ENCODE results near the gene LRRC4B.
"Not testable (repeated sequence)": the region's sequence is repeated elsewhere in the genome, so short reads cannot be mapped to it uniquely, and the experiment has no call there.

LRRC4B gene

GRCh38 chr19:50567882-50568727, at the start of gene LRRC4B:
LRRC4B (minus strand) TSS chr19:50568435; CDS start chr19:50548838, 19,597 bp downstream.
- no peak for DNase-seq

GRCh38 chr19:50612504-50613404, 44.5 kb upstream of the LRRC4B start:
- not testable (repeated sequence) for DNase-seq

DNA sequence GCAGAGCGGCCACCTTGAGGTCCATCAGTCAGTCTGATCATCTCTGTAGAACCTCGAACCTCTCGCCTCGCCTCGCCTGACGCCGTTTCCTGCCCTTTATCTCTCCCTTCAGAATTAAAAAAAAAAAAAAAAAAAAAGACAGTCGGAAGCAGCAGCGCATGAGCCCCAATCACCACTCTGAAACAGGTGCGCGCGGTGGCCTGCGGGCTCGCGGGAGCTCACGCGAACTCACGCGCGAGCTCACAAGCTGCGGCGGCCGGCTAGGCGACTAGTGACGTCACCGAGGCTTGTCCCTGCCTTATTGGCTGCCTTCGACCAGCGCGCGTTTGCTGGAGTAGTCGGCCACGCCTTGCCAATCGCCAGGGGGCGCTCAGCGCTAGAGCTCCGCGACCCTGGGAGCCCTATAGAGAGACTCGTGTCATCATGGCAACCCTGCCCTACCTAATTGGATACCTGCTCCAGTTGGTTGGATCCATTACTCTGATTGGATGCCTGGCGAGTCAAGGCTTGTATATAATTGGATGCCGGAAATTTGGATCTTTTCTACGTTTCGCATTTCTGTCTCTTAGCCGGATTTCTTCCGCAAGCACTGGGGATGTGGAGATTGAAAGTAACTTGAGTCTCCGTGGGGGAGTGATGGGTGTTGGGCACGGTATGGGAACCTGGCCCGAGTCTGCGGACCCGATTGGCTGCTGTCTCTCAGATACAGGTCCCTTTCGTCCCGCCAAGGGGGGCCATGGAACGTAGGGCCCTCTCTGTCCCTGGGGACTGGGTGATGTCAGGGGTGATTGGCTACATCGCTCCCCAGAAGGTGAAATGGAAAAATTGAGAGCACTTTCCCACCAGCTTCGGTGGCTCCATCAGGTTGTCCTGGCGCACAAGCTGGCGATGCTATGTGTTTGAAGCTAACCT, 39.9 kb upstream of the LRRC4B start:
- peak; percentile 62 for DNase-seq

- no peak for DNase-seq
These were observed 39.2 kb upstream of the LRRC4B start for GRCh38 chr19:50607388-50607787.

GRCh38 chr19:50606059-50606836, 38.0 kb upstream of the LRRC4B start:
- not testable (repeated sequence) for DNase-seq

DNA sequence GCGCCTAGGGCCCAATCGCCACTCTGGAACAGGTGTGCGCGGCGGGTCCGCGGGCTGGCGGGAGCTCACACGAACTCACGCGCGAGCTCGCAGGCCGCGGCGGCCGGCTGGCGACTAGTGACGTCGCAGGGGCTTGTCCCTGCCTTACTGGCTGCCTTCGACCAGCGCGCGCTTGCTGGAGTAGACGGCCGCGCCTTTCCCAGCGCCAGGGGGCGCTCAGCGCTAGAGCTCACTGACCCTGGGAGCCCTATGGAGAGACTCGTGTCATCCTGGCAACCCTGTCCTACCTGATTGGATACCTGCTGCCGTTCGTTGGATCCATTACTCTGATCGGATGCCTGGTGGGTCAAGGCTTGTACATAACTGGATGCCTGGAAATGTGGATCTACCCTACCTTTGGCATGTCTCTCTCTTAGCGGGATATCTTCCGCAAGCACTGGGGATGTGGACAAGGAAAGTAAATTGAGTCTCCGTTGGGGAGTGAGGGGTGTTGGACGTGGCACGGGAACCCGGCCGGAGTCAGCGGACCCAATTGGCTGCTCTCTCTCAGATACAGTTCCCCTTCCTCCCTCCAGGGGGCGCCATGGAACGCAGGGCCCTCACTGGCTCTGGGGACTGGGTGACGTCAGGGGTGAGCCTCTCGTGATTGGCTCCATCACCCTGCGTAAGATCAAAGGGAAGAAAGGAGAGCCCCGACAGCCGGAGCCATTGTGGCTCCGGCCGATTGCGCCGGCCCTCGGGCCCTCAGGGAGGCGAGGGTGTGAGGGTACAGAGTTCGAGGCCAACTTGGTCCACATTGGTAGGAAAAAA, 36.2 kb upstream of the LRRC4B start:
- DNase-seq = not testable (repeated sequence)

GRCh38 chr19:50602935-50603334, 34.7 kb upstream of the LRRC4B start:
- no peak for DNase-seq

DNA sequence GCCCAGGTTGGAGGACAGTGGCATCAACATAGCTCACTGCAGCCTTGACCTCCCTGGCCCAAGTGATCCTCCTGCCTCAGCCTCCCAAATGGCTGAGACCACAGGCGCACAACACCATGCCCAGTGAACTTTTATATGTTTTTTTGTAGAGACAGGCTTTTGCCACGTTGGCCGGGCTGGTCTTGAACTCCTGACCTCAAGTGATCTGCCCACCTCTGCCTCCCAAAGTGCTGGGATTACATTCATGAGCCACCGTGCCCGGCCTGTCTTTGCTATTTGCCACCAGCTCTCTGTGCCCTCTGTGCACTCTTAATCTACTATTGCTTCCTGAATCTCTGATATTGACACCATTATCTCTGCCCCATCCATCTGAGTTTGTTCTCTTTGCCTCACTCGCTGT, 34.3 kb upstream of the LRRC4B start:
- DNase-seq = no peak

GRCh38 chr19:50602089-50602422, 33.8 kb upstream of the LRRC4B start:
- no peak for DNase-seq

- DNase-seq = no peak
These were observed 33.3 kb upstream of the LRRC4B start for GRCh38 chr19:50601407-50602088.

GRCh38 chr19:50599427-50599826, 31.2 kb upstream of the LRRC4B start:
- DNase-seq = no peak

DNA sequence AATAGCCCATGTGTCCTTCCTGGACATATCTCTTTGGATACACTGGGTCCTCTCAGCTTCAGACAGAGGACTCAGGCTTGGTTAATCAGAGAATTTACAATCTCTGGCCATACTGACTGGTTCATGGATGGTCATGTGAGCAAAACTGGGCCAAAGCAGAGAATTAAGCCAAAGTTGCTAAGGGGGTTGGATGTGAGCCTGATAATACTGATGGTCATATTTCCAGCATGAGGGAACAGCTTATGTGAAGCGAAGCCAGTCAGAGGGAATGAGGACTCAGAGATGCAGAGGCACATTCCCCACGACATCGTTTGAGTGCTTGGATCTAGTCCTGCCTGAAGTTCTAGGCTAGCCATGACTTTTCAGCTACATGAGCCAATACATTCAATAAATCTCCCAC, 22.0 kb upstream of the LRRC4B start:
- no peak for DNase-seq

GRCh38 chr19:50581795-50582660, 13.8 kb upstream of the LRRC4B start:
- DNase-seq = not testable (repeated sequence)

GRCh38 chr19:50580970-50581634, 12.9 kb upstream of the LRRC4B start:
- no peak for DNase-seq

- DNase-seq = no peak
These were observed 12.0 kb upstream of the LRRC4B start for GRCh38 chr19:50580240-50580639.

DNA sequence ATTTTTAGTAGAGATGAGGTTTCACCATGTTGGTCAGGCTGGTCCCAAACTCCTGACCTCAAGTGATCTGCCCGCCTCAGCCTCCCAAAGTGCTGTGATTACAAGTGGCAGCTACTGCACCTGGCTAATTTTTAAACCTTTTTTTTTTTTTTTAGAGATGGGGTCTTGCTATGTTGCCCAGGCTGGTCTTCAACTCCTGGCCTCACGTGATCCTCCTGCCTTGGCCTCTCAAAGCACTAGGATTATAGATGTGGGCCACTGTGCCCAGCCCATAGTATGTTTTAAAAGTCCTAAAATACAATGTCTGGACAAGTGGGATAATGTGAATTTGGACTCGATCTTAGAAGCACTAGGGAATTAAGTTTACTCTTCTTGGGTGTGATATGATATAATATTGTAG, 8.5 kb upstream of the LRRC4B start:
- not testable (repeated sequence) for DNase-seq

DNA sequence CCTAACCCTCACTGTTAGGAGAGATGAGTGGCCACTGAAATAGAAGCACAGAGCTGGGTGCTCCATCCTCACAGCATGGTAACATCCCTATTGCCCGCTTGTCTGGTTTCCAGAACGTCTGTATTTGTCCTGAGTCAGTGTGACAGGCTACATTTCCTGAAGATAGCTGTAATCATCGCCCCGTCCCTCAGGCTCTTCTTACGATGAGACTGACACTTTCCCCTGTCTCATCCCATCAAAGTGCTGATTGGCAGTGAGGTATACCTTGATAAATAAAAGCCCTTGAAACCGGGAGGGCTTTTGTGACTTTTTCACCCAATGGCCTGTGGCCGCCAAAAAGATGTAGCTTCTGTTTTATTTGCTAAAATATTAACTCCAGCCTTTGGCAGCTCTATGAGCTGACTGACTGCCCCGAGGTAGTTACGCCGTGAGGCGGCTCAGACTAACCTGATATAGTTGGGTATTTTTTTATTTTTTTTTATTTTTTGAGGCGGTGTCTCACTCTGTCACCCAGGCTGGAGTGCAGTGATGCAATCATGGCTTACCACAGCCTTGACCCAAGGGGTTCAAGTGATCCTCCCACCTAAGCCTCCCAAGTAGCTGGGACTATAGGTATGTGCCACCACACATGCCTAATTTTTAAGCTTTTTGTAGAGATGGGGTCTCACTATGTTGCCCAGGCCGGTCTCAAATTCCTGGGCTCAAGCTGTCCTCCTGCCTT, 5.7 kb upstream of the LRRC4B start:
- DNase-seq = no peak

GRCh38 chr19:50570997-50571396, 2.8 kb upstream of the LRRC4B start:
- no peak for DNase-seq
